Activated T-cell treated with anti-CD3 and anti-CD28 coated beads, Interleukin-2, amount 50 U/mL, for 4 hours (primary cell): ENCODE data around the gene PIK3C2G. TPM values are rescaled to one million over a fixed set of nuclear protein-coding genes. Genes with fewer than 3 reads are reported as not detected.

Experiments used
- ATAC-seq, 2 donors: fragments of 200-7000 bp; cut with Tn5 transposase; one replicate each; pipeline ENCODE4 v1.10.0; 2021
- DNase-seq: peaks from one replicate; pipeline ENCODE4 v3.0.0-alpha.2; 2020
- H3K27me3 Mint-ChIP-seq: one replicate; pipeline ENCODE4 v1.8.0; 2021; ENCODE audit warnings: low read depth, mixed read lengths
- H3K36me3 Mint-ChIP-seq: one replicate; pipeline ENCODE4 v1.8.0; 2022; ENCODE audit warnings: mixed read lengths; ENCODE audit not compliant: insufficient read depth
- H3K4me1 Mint-ChIP-seq: one replicate; pipeline ENCODE4 v1.8.0; 2021; ENCODE audit warnings: low read depth, mixed read lengths
- H3K4me3 Mint-ChIP-seq: one replicate; pipeline ENCODE4 v1.8.0; 2021; ENCODE audit warnings: mild to moderate bottlenecking, moderate library complexity, mixed read lengths
- H3K9me3 Mint-ChIP-seq: one replicate; pipeline ENCODE4 v1.8.0; 2021; ENCODE audit warnings: mixed read lengths
- total RNA-seq, 3 donors: library from RNA; stranded (reverse); gene quantifications; one replicate each; pipeline ENCODE4 v1.2.1, GENCODE V29; 2021

The PIK3C2G gene
- total RNA-seq, 3 donors from 2014 or later, result not detected

DNA sequence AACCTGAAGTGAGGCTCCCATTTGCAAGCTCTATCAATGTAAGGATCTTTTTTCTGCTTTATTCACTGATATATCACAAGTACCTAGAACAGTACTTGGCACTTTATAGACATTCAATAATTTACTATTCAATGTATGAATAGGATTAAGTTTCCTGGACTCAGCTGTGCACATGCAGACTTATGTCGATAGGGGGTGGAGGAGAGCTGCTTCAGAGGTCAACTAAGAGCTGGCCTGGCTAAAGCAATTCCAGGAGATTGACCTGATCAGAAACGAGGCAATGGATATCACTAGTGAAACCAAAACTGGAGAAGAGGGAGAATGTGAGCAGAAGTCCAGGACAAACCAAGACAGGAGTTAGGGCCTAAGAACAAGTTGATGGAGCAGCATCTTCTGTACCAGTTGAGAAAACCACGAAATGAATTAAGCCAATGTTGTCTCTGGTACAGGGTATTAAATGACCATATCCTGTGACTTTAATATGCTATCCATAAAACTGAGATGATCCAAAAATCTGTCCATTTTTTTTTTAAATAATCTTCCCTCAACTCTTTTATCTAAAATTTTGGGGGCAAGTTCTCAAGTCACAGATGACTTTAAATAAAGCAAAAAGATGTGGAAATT is 169.2 kb downstream of the PIK3C2G start:
- peaks cover 11% of the 10 kb centered on the region for H3K9me3 Mint-ChIP-seq
- H3K4me1 Mint-ChIP-seq, result no peaks in the 10 kb centered on the region
- H3K36me3 Mint-ChIP-seq, result no peaks in the 10 kb centered on the region
- H3K4me3 Mint-ChIP-seq, result no peak overlapping the region
- no peak for DNase-seq
- ATAC-seq, result no peak
- H3K27me3 Mint-ChIP-seq, result no peaks in the 10 kb centered on the region

GRCh38 chr12:18431771-18432170 is 170.5 kb downstream of the PIK3C2G start:
- ATAC-seq, result no peak
- H3K27me3 Mint-ChIP-seq, result no peaks in the 10 kb centered on the region
- DNase-seq, result no peak
- no peaks in the 10 kb centered on the region for H3K36me3 Mint-ChIP-seq
- peaks cover 8% of the 10 kb centered on the region for H3K9me3 Mint-ChIP-seq
- H3K4me1 Mint-ChIP-seq, result no peaks in the 10 kb centered on the region
- no peak overlapping the region for H3K4me3 Mint-ChIP-seq

DNA sequence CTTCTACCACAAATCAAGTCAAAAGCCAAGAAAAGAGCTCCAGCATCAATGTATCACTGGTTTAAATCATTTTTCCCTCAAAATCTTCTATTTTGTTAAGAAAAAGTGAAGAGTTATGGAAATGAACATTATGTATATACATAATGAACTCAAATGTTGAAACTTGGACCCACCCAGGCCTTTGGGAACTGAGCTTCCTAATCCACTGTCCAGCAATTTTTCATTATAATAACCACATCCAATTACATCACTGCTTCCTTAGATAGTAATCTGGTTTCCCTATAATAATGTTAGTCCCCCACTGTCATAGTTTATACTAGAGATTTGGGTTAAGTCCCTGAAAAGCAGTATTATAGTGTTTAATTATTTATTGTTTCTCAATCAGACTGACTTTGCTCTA is 170.9 kb downstream of the PIK3C2G start:
- Mint-ChIP-seq H3K27me3 (no peaks in the 10 kb centered on the region), H3K4me1 (no peaks in the 10 kb centered on the region), H3K36me3 (no peaks in the 10 kb centered on the region), H3K4me3 (no peak overlapping the region), H3K9me3 (peaks cover 8% of the 10 kb centered on the region)
- no peak for DNase-seq
- no peak for ATAC-seq

GRCh38 chr12:18436170-18436569 is 174.9 kb downstream of the PIK3C2G start:
- Mint-ChIP-seq H3K27me3 (no peaks in the 10 kb centered on the region), H3K9me3 (peaks cover 5% of the 10 kb centered on the region), H3K4me3 (no peak overlapping the region), H3K36me3 (no peaks in the 10 kb centered on the region), H3K4me1 (no peaks in the 10 kb centered on the region)
- DNase-seq, result no peak
- ATAC-seq, result no peak

- ATAC-seq (no peak), DNase-seq (no peak)
- no peaks in the 10 kb centered on the region for H3K4me1 Mint-ChIP-seq
- peaks cover 5% of the 10 kb centered on the region for H3K9me3 Mint-ChIP-seq
- H3K36me3 Mint-ChIP-seq, result no peaks in the 10 kb centered on the region
- no peaks in the 10 kb centered on the region for H3K27me3 Mint-ChIP-seq
- H3K4me3 Mint-ChIP-seq, result no peak overlapping the region
Measured at GRCh38 chr12:18439541-18439940, 178.2 kb downstream of the PIK3C2G start.

DNA sequence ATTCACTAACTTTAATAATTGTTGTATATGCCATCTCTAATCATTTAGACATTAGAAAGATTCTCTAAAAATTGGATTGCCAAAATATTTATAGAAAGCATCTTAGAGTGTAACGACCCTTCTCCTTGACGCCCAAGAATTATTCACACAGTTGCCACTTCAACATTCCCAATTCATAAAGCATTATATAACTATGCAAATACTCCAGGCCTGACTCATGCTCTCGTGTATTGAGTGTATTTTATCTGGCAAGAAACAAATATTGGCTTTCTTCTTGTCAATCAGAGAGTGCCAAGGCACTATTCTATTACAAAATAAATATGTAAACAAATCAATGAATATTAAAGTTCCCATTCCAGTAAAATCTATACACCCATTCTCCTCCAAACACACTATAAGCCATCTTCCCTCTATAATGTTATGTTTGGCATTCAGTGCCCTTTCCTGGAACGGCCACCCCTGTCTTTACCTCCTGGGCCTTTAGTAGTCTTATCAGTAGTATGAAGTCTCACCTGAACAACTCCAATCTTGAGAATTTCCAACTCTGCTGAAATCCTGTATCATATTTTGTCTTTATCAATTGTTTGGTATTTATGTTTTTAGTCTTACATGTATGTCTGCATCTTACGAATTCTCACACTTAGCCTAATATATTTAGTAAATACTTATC is 182.6 kb downstream of the PIK3C2G start:
- Mint-ChIP-seq H3K27me3 (no peaks in the 10 kb centered on the region), H3K4me3 (no peak overlapping the region), H3K36me3 (no peaks in the 10 kb centered on the region), H3K9me3 (peaks cover 5% of the 10 kb centered on the region), H3K4me1 (no peaks in the 10 kb centered on the region)
- ATAC-seq (no peak), DNase-seq (no peak)

DNA sequence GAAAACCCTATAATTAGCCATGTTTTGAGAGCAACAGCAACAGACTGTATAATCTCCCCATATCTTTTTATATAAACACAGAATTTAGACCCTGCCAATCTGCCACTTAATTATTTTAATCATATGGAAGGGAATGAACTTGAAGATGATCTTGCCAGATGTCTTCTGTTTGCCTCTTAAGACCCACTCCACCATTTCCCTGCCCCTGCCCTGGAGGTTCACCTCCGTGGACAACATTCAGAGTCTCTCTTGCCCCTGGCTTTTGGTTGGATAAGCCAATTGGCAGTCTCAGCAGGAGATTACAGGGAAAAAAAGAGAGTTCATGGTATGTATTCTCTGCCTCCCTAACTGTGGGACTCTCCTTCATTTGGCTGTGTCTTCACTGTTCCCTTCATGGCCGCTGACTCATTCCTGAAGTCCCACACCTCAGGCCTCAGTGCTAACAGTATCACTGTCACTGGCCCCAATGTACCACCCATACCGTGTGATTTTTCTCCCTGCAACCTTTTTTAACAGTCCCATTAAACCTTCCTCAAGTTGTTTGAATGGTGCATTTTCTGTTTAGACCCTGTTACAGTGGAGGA is 184.8 kb downstream of the PIK3C2G start:
- peaks cover 11% of the 10 kb centered on the region for H3K9me3 Mint-ChIP-seq
- no peak for DNase-seq
- H3K4me1 Mint-ChIP-seq, result no peaks in the 10 kb centered on the region
- no peak overlapping the region for H3K4me3 Mint-ChIP-seq
- H3K27me3 Mint-ChIP-seq, result no peaks in the 10 kb centered on the region
- H3K36me3 Mint-ChIP-seq, result no peaks in the 10 kb centered on the region
- ATAC-seq, result no peak

DNA sequence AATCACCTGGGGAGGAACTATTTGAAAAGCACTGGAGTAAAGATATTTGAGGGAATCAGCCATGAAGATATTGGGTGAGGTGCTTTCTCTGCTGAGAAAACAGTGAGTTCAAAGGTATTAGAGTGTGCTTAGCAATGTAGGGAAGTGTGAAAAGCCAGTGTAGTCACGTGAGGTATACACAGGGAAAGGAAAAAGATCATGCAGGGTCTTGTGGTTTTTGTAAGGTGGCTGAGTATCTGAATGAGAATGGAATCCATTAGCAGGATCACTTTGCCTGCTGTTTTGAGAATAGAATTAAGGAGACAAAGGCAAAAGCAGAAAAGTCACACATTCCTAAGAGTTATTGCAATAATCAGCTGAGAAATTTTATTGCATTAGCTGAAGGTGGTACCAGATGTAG is 193.0 kb downstream of the PIK3C2G start:
- H3K4me3 Mint-ChIP-seq, result no peak overlapping the region
- DNase-seq (no peak), ATAC-seq (no peak)
- peaks cover 5% of the 10 kb centered on the region for H3K9me3 Mint-ChIP-seq
- no peaks in the 10 kb centered on the region for H3K36me3 Mint-ChIP-seq
- no peaks in the 10 kb centered on the region for H3K27me3 Mint-ChIP-seq
- H3K4me1 Mint-ChIP-seq, result no peaks in the 10 kb centered on the region

- Mint-ChIP-seq H3K27me3 (no peaks in the 10 kb centered on the region), H3K36me3 (no peaks in the 10 kb centered on the region), H3K9me3 (no peaks in the 10 kb centered on the region), H3K4me1 (no peaks in the 10 kb centered on the region), H3K4me3 (no peak overlapping the region)
- no peak for ATAC-seq
- no peak for DNase-seq
Measured at GRCh38 chr12:18456344-18456743, 195.0 kb downstream of the PIK3C2G start.

- ATAC-seq (no peak), DNase-seq (no peak)
- H3K4me1 Mint-ChIP-seq, result no peaks in the 10 kb centered on the region
- no peak overlapping the region for H3K4me3 Mint-ChIP-seq
- H3K9me3 Mint-ChIP-seq, result no peaks in the 10 kb centered on the region
- no peaks in the 10 kb centered on the region for H3K36me3 Mint-ChIP-seq
- H3K27me3 Mint-ChIP-seq, result no peaks in the 10 kb centered on the region
Measured at GRCh38 chr12:18457362-18457761, 196.0 kb downstream of the PIK3C2G start.

- Mint-ChIP-seq H3K4me1 (no peaks in the 10 kb centered on the region), H3K9me3 (no peaks in the 10 kb centered on the region), H3K4me3 (no peak overlapping the region), H3K36me3 (no peaks in the 10 kb centered on the region), H3K27me3 (no peaks in the 10 kb centered on the region)
- DNase-seq (no peak), ATAC-seq (no peak)
Measured at GRCh38 chr12:18461758-18462157, 200.4 kb downstream of the PIK3C2G start.

- no peaks in the 10 kb centered on the region for H3K27me3 Mint-ChIP-seq
- no peak overlapping the region for H3K4me3 Mint-ChIP-seq
- H3K4me1 Mint-ChIP-seq, result no peaks in the 10 kb centered on the region
- DNase-seq (no peak), ATAC-seq (no peak)
- H3K9me3 Mint-ChIP-seq, result no peaks in the 10 kb centered on the region
- no peaks in the 10 kb centered on the region for H3K36me3 Mint-ChIP-seq
Measured at GRCh38 chr12:18462442-18462841, 201.1 kb downstream of the PIK3C2G start.

GRCh38 chr12:18467620-18468245 is 206.4 kb downstream of the PIK3C2G start:
- Mint-ChIP-seq H3K27me3 (no peaks in the 10 kb centered on the region), H3K4me3 (no peak overlapping the region), H3K4me1 (no peaks in the 10 kb centered on the region), H3K9me3 (no peaks in the 10 kb centered on the region), H3K36me3 (no peaks in the 10 kb centered on the region)
- ATAC-seq, result no peak
- no peak for DNase-seq

GRCh38 chr12:18468246-18469075 is 207.1 kb downstream of the PIK3C2G start:
- DNase-seq, result no peak
- no peaks in the 10 kb centered on the region for H3K9me3 Mint-ChIP-seq

More at GRCh38 chr12:18468246-18469075, 207.1 kb downstream of the PIK3C2G start:
- no peak overlapping the region for H3K4me3 Mint-ChIP-seq
- H3K4me1 Mint-ChIP-seq, result no peaks in the 10 kb centered on the region
- no peaks in the 10 kb centered on the region for H3K27me3 Mint-ChIP-seq
- no peak for ATAC-seq
- no peaks in the 10 kb centered on the region for H3K36me3 Mint-ChIP-seq
